ENCODE results near the gene ANKRD6. TPM values are rescaled to one million over a fixed set of nuclear protein-coding genes. Genes with fewer than 3 reads are reported as not detected.

ANKRD6 gene
- total RNA-seq, 5 donors from 2014 or later (not counting 1 experiment from before 2014, with no cell fraction given), result 3.0 to 8.4 (median 5.3) TPM

DNA sequence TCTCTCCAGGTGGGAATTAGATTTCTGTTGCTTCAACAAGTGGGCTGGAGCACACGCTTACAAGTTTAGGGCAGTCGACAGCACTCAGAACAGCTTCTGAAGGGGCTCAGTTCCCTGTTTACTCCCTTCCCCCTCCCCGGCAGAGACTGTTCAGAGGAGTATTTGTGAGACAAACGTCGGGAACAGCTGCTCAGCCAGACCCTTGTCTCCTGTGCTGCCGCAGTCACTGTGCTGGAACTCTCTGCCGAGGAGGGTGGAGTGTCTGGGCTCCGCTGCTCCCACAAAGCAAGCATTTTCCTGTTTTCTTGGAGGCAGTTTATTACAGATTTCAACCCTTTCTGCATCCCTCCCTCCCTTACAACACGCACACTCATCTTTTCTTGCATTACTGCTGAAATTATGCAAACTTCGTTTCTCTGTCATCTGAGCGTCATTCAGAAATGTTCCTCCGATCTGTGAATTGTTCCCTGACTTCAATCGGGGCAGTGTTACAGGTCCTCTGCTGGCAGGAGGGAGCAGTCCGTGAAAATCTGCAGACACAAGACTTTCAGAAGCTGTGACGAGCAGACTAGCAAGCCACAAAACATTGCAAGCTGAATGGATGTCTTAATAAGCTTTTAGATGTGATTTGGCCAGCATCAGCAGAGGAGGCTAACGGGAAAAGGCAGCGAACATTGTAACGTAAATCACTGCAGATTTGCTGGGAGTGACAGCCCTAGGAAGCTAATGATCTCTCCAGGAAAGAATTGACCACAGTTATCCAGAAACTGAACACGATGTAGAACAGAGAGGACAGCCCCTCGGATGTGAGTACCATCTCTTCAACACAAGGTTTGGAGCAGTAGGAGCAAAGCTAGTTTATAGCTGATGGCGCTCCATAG, 129.4 kb downstream of the ANKRD6 start:
- ChIA-PET POLR2A (no interaction called here), CTCF (no interaction called here)
- Mint-ChIP-seq H3K27ac (no peak overlapping the region), H3K4me1 (no peaks in the 10 kb centered on the region), H3K9me3 (peaks cover 0 to under 1% (median 0%) of the 10 kb centered on the region in 3 donors), H3K36me3 (peaks cover under 1% of the 10 kb centered on the region), H3K27me3 (no peaks in the 10 kb centered on the region), H3K4me3 (no peak overlapping the region)
- Histone ChIP-seq H3K27me3 (replicated peaks in 1 of 2; ENCODE audit: control insufficient read depth in 2 of 2, extremely low read depth in 1 of 2, insufficient read depth in 2 of 2, low read length in 1 of 2) (no peaks in the 10 kb centered on the region), H3K4me1 (ENCODE audit: control insufficient read depth in 1 of 2, extremely low read depth in 1 of 2, insufficient read depth in 2 of 2, low read length in 2 of 2) (no peaks in the 10 kb centered on the region), H3K4me3 (ENCODE audit: control insufficient read depth in 1 of 2, extremely low read depth in 1 of 2, low read length in 1 of 2) (no peak overlapping the region), H3K27ac (ENCODE audit: low read length) (no peak overlapping the region), H3K9me3 (no peaks in the 10 kb centered on the region), H3K36me3 (ENCODE audit: control insufficient read depth in 2 of 2, extremely low read depth in 1 of 2, insufficient read depth in 1 of 2, low read length in 1 of 2) (no peaks in the 10 kb centered on the region)
- 83% methylated on average over 18 of the region's 21 CpGs for WGBS (ENCODE audit: insufficient coverage)
- ATAC-seq (replicated peaks in 1 of 4) (no peak), DNase-seq (no peak)

DNA sequence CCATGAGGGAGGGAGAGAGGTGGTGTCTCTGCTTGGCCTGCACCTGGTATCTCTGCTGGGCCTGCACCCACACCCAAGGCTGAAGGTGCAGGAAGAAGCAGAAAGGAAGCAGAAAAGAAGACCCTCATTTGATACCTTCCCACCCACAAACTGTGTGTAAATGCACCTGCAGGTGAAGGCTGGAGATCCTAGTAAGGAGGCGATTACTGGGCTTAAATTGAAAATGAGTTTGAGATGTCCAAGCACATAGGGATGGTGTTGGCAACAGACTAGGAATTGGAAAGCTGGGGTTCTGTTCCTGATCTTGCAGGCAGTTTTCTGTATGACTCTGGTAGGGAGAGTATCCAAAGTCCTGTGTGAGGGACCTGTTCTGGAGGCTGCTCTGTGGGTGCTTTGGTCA, 130.9 kb downstream of the ANKRD6 start:
- no peak overlapping the region for H3K4me3 ChIP-seq (ENCODE audit: control insufficient read depth in 1 of 2, extremely low read depth in 1 of 2, low read length in 1 of 2)
- Mint-ChIP-seq H3K36me3 (no peaks in the 10 kb centered on the region), H3K27me3 (no peaks in the 10 kb centered on the region), H3K9me3 (no peaks in the 10 kb centered on the region), H3K4me3 (no peak overlapping the region), H3K27ac (no peak overlapping the region), H3K4me1 (no peaks in the 10 kb centered on the region)
- whole genome bisulfite sequencing (ENCODE audit: insufficient coverage), result 100% methylated on average over 1 of the region's 1 CpG
- no peaks in the 10 kb centered on the region for H3K4me1 ChIP-seq (ENCODE audit: control insufficient read depth in 1 of 2, extremely low read depth in 1 of 2, insufficient read depth in 2 of 2, low read length in 2 of 2)
- POLR2A ChIA-PET, result no interaction called here
- H3K27ac ChIP-seq (ENCODE audit: low read length), result no peak overlapping the region
- H3K27me3 ChIP-seq (replicated peaks in 1 of 2; ENCODE audit: control insufficient read depth in 2 of 2, extremely low read depth in 1 of 2, insufficient read depth in 2 of 2, low read length in 1 of 2), result no peaks in the 10 kb centered on the region
- DNase-seq (no peak), ATAC-seq (replicated peaks in 1 of 4) (no peak)
- CTCF ChIA-PET, result no interaction called here
- no peaks in the 10 kb centered on the region for H3K9me3 ChIP-seq
- H3K36me3 ChIP-seq (ENCODE audit: control insufficient read depth in 2 of 2, extremely low read depth in 1 of 2, insufficient read depth in 1 of 2, low read length in 1 of 2), result no peaks in the 10 kb centered on the region

DNA sequence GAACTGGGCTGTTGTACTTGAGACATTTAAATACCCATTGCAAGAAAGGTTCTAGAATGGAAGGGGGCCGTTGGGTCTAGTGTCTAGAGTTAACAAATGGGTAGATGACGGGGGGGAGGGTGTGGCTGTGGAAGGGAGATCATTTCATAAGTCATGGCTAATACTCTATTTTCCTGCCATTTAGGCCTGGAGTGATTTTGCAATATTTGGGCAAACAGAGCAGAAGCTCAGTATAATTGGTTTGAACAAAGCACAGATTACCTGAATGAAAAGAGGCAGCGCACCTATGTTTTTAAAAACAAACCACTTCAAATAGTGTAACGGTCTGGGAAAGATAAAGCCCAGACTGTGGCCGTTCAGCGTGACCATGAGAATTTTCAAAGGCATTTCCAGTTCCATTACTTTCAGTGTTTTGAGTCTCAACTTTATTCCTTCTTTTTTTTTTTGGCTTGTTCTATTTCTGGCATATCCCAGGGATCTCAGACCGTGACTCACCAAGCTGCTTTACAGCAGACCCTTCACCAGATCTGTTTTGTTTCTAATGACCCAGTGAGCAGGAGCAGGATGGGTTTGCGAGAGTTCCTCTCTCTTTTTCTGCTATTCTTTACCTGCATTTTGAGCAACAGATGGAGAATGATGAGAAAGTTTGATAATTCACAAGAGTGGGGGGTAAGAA, 131.9 kb downstream of the ANKRD6 start:
- DNase-seq (no peak), ATAC-seq (replicated peaks in 1 of 4) (no peak)
- H3K4me3 ChIP-seq (ENCODE audit: control insufficient read depth in 1 of 2, extremely low read depth in 1 of 2, low read length in 1 of 2), result no peak overlapping the region
- H3K27me3 ChIP-seq (replicated peaks in 1 of 2; ENCODE audit: control insufficient read depth in 2 of 2, extremely low read depth in 1 of 2, insufficient read depth in 2 of 2, low read length in 1 of 2), result no peaks in the 10 kb centered on the region
- H3K9me3 ChIP-seq, result no peaks in the 10 kb centered on the region
- H3K4me1 Mint-ChIP-seq, result no peaks in the 10 kb centered on the region
- H3K27ac ChIP-seq (ENCODE audit: low read length), result no peak overlapping the region
- no peaks in the 10 kb centered on the region for H3K36me3 ChIP-seq (ENCODE audit: control insufficient read depth in 2 of 2, extremely low read depth in 1 of 2, insufficient read depth in 1 of 2, low read length in 1 of 2)
- CTCF ChIA-PET, result no interaction called here
- no peaks in the 10 kb centered on the region for H3K9me3 Mint-ChIP-seq
- H3K36me3 Mint-ChIP-seq, result no peaks in the 10 kb centered on the region
- no peak overlapping the region for H3K4me3 Mint-ChIP-seq
- no peaks in the 10 kb centered on the region for H3K27me3 Mint-ChIP-seq
- 90% methylated on average over 2 of the region's 8 CpGs for WGBS (ENCODE audit: insufficient coverage)
- POLR2A ChIA-PET, result interaction anchor here in 1 of 2 donors (0.6 kb wide), 1 partner anchor 46 kb away, joined by 6 read pairs; no protein-coding TSS in a partner anchor
- H3K4me1 ChIP-seq (ENCODE audit: control insufficient read depth in 1 of 2, extremely low read depth in 1 of 2, insufficient read depth in 2 of 2, low read length in 2 of 2), result no peaks in the 10 kb centered on the region
- no peak overlapping the region for H3K27ac Mint-ChIP-seq

DNA sequence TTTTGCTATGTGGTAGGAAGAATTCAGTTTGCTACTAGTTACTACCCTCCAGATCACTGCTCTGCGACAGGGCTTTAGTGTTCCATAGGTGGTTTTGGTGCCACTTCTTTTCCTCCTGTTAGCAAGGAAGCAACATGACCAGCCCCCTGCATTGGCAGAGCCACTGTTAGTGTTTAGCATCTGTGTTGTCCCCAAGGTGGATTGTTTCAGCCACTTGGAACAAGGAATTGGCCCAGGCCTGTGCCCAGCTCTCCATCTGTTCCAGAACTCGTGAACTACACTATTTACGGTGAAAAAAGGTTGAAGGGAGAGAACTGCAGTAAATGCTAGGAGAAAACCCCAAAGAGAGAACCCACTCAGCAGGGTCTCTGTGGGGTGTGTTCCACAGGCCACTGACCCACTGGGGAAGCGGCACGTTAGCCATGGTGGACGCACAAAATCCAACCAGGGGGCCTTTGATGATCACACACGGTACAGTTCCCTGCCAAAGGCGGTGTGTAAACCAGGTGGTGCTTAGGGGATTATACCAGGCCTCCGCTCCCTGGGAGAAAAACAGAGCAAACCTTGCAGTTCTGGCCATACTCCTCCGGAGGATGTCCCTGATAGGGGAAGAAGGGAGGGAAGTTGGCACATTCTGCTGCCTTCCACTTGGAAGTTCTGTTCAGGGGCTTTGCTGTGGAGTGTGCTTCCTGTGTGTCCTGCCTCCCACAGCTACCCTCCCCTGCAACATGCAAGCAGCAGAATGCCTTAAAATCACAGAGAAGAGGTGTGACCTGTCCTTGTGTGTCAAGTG, 133.3 kb downstream of the ANKRD6 start:
- DNase-seq (no peak), ATAC-seq (replicated peaks in 1 of 4) (no peak)
- Histone ChIP-seq H3K4me1 (ENCODE audit: control insufficient read depth in 1 of 2, extremely low read depth in 1 of 2, insufficient read depth in 2 of 2, low read length in 2 of 2) (no peaks in the 10 kb centered on the region), H3K27ac (ENCODE audit: low read length) (no peak overlapping the region), H3K27me3 (replicated peaks in 1 of 2; ENCODE audit: control insufficient read depth in 2 of 2, extremely low read depth in 1 of 2, insufficient read depth in 2 of 2, low read length in 1 of 2) (no peaks in the 10 kb centered on the region), H3K36me3 (ENCODE audit: control insufficient read depth in 2 of 2, extremely low read depth in 1 of 2, insufficient read depth in 1 of 2, low read length in 1 of 2) (no peaks in the 10 kb centered on the region), H3K9me3 (no peaks in the 10 kb centered on the region), H3K4me3 (ENCODE audit: control insufficient read depth in 1 of 2, extremely low read depth in 1 of 2, low read length in 1 of 2) (no peak overlapping the region)
- H3K4me3 Mint-ChIP-seq, result no peak overlapping the region
- H3K9me3 Mint-ChIP-seq, result no peaks in the 10 kb centered on the region
- WGBS (ENCODE audit: insufficient coverage), result 96% methylated on average over 7 of the region's 10 CpGs
- ChIA-PET POLR2A (no interaction called here), CTCF (interaction anchor here in 1 of 2 donors (0.5 kb wide), 1 partner anchor 14 kb away, joined by 3 read pairs; no protein-coding TSS in a partner anchor)
- H3K36me3 Mint-ChIP-seq, result peaks cover under 1% of the 10 kb centered on the region
- H3K4me1 Mint-ChIP-seq, result no peaks in the 10 kb centered on the region
- H3K27ac Mint-ChIP-seq, result no peak overlapping the region
- H3K27me3 Mint-ChIP-seq, result no peaks in the 10 kb centered on the region

DNA sequence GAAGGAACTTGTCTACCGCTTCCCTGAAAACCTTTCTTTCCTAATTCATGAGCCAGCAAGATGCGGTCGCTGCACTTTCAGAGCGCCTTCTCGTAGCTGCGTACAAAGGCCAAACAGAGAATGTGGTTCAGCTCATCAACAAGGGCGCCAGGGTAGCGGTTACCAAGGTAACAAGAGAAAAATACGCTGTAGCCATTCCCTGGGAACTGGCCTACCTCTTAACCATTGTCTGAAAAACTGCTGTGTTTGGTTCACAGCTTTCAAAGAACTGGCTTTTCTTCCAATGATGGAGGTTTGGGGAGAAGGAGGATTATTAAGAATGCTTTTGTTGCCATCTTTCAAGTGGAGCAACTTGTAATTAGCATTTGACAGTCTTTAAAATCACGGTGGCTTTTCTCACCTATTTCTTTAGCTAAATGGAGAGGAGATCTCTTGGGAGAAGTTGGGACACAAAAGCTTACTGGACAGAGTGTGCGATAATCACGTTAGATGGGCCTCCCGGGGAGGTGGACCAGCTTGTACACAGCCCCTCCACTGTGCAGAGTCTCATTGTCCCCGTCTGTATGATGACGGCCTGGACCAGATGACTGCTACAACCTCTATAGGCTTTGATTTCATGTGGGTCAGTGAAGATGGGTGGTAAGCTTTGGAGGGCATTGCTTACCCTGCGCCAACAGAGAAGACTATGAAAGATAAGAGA, 134.1 kb downstream of the ANKRD6 start:
- ATAC-seq (replicated peaks in 1 of 4) (no peak), DNase-seq (no peak)
- Histone ChIP-seq H3K27ac (ENCODE audit: low read length) (no peak overlapping the region), H3K27me3 (replicated peaks in 1 of 2; ENCODE audit: control insufficient read depth in 2 of 2, extremely low read depth in 1 of 2, insufficient read depth in 2 of 2, low read length in 1 of 2) (no peaks in the 10 kb centered on the region), H3K9me3 (no peaks in the 10 kb centered on the region), H3K4me3 (ENCODE audit: control insufficient read depth in 1 of 2, extremely low read depth in 1 of 2, low read length in 1 of 2) (no peak overlapping the region), H3K4me1 (ENCODE audit: control insufficient read depth in 1 of 2, extremely low read depth in 1 of 2, insufficient read depth in 2 of 2, low read length in 2 of 2) (no peaks in the 10 kb centered on the region), H3K36me3 (ENCODE audit: control insufficient read depth in 2 of 2, extremely low read depth in 1 of 2, insufficient read depth in 1 of 2, low read length in 1 of 2) (no peaks in the 10 kb centered on the region)
- Mint-ChIP-seq H3K27me3 (no peaks in the 10 kb centered on the region), H3K4me3 (no peak overlapping the region), H3K4me1 (no peaks in the 10 kb centered on the region), H3K27ac (no peak overlapping the region), H3K9me3 (no peaks in the 10 kb centered on the region), H3K36me3 (peaks cover 2% of the 10 kb centered on the region)
- POLR2A ChIA-PET, result no interaction called here
- 87% methylated on average over 8 of the region's 16 CpGs for WGBS (ENCODE audit: insufficient coverage)
- CTCF ChIA-PET, result interaction anchor here in 1 of 2 donors (0.5 to 0.7 kb wide), 2 partner anchors 13 to 269 kb away, joined by 3 read pairs; no protein-coding TSS in a partner anchor
